Progenitor cell of endocrine pancreas (in vitro differentiated cells): Measurements from ENCODE around the gene BLNK. TPM values are rescaled to one million over a fixed set of nuclear protein-coding genes. Genes with fewer than 3 reads are reported as not detected.
"Not testable (repeated sequence)": the region's sequence is repeated elsewhere in the genome, so short reads cannot be mapped to it uniquely, and the experiment has no call there.

Experiments used
- DNase-seq: peaks from one replicate; pipeline ENCODE4 v3.0.0; 2021; ENCODE audit warnings: low spot score; ENCODE audit not compliant: unreplicated experiment
- H3K27ac Mint-ChIP-seq: 2 replicates; pipeline ENCODE4 v1.8.0; 2021; ENCODE audit warnings: mild to moderate bottlenecking, moderate library complexity, mixed read lengths
- H3K27me3 Mint-ChIP-seq: 2 replicates; pipeline ENCODE4 v1.8.0; 2021; ENCODE audit warnings: mixed read lengths
- H3K36me3 Mint-ChIP-seq: 2 replicates; pipeline ENCODE4 v1.8.0; 2022; ENCODE audit warnings: mixed read lengths; ENCODE audit not compliant: insufficient read depth
- H3K4me1 Mint-ChIP-seq: 2 replicates; pipeline ENCODE4 v1.8.0; 2021; ENCODE audit warnings: low read depth, mixed read lengths
- H3K4me3 Mint-ChIP-seq: 2 replicates; pipeline ENCODE4 v1.8.0; 2021; ENCODE audit warnings: low read depth, mild to moderate bottlenecking, moderate library complexity, mixed read lengths
- H3K9me3 Mint-ChIP-seq: 2 replicates; pipeline ENCODE4 v1.8.0; 2021; ENCODE audit warnings: low read depth, mixed read lengths
- total RNA-seq: library from RNA; stranded (reverse); gene quantifications from 2 replicates; pipeline ENCODE4 v1.2.1, GENCODE V29; 2021
- TF ChIP-seq, protein P1 (sequence below): fragments of 200-600 bp; sonication (generic); IDR thresholded peaks from one replicate; pipeline ENCODE4 v1.5.0; 2021; ENCODE audit warnings: antibody characterized with exemption, mild to moderate bottlenecking; ENCODE audit not compliant: unreplicated experiment

The BLNK gene
- total RNA-seq, 1 donor from 2014 or later, result 1.6 TPM

DNA sequence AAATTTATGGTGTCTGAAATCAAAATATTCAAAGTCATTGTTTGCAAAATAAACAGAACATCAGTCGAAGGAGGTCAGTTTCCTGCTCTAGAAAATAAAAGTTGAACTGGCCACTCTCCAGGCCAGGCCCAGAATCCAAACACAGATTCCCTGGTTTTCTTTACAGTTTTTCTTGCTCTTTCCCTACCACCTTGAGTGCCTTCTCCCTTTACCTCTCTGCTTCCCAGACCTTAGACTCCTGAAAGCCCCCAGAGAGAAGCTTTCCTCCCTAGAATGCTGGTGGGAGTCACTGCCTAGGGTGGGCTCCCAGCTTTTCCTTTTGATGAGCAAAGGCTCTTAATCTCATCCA is 38.9 kb upstream of the BLNK start:
- H3K4me3 Mint-ChIP-seq, result no peak overlapping the region

DNA sequence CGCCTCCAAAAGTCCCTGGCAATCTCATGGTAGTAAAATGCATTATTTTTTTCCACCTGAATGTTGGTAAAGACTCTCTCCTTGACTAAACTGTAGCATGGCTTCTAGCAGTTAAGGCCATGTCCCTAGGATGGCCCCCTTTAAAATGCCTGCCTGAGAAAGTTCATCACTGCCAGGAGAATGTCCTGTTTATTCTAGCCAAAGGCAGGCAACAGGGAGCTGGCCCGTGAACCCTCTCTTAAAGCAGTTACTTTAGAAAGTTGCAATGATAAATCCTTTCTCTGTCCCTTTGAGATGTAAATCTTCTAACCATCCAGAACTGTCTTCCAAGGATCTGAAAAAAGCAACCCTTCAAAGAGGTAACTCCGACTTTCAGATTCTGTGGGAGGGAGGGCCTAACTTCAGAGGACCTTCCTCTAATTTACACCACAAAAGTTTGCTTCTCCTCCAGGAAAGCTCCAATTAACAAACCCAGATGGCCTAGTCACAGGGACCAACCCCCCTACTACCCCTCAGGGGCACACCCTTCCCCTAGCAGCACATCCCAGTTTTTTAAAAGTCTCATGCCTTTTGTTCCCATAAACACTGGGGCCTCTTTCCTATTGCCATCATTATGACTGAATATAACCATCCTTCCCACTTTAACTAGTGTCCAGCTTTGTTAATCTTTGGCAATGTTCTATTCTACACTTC is 38.4 kb upstream of the BLNK start:
- Mint-ChIP-seq H3K9me3 (no peaks in the 10 kb centered on the region), H3K36me3 (no peaks in the 10 kb centered on the region), H3K27me3 (no peaks in the 10 kb centered on the region), H3K4me3 (no peak overlapping the region), H3K4me1 (peaks cover 2% of the 10 kb centered on the region), H3K27ac (no peak overlapping the region)
- TF ChIP-seq, protein P1, sequence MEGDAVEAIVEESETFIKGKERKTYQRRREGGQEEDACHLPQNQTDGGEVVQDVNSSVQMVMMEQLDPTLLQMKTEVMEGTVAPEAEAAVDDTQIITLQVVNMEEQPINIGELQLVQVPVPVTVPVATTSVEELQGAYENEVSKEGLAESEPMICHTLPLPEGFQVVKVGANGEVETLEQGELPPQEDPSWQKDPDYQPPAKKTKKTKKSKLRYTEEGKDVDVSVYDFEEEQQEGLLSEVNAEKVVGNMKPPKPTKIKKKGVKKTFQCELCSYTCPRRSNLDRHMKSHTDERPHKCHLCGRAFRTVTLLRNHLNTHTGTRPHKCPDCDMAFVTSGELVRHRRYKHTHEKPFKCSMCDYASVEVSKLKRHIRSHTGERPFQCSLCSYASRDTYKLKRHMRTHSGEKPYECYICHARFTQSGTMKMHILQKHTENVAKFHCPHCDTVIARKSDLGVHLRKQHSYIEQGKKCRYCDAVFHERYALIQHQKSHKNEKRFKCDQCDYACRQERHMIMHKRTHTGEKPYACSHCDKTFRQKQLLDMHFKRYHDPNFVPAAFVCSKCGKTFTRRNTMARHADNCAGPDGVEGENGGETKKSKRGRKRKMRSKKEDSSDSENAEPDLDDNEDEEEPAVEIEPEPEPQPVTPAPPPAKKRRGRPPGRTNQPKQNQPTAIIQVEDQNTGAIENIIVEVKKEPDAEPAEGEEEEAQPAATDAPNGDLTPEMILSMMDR, result no peak
- no peak for DNase-seq

More for the DNA sequence above, 38.9 kb upstream of the BLNK start:
- DNase-seq, result no peak
- Mint-ChIP-seq H3K27ac (no peak overlapping the region), H3K27me3 (no peaks in the 10 kb centered on the region), H3K9me3 (no peaks in the 10 kb centered on the region), H3K36me3 (no peaks in the 10 kb centered on the region), H3K4me1 (peaks cover 2% of the 10 kb centered on the region)
- TF ChIP-seq, protein P1, result no peak

DNA sequence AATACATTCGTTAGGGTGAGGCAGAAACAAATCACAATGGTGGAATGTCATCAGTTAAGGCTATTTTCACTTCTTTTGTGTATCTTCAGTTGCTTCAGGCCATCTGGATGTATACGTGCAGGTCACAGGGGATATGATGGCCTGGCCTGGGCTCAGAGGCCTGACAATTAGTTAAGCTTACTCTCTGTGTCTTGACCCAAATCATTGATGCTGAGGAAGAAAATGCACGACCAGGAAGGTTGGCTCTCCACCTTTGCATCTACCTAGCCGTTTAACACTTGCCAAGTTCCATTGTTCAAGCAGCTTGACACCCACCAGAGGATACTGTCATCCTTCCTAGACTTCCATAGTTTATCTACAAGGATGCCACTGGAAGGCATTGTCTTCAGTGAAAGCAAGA is 37.5 kb upstream of the BLNK start:
- not testable (repeated sequence) for DNase-seq, H3K4me3 Mint-ChIP-seq, H3K27ac Mint-ChIP-seq, H3K9me3 Mint-ChIP-seq, H3K27me3 Mint-ChIP-seq, H3K36me3 Mint-ChIP-seq, H3K4me1 Mint-ChIP-seq

DNA sequence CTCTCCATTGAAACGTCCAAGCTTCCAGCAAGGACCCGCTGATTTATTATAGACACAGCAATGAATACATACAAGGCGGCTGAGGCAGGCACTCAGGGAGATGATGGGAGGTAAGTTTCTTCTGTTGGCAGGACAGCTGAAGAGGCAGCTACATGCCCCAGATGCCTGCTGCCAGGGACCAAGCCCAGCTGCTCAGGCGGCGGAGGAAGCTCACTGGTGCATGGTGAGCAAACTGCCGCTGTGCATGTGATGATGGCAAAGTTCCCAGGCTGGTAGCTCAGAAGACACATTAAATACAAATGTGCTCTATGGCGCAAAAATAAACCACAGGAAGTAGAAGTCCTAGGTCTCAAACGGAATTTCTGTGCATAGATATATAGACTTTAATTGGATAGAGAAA is 35.1 kb upstream of the BLNK start:
- Mint-ChIP-seq H3K27me3 (no peaks in the 10 kb centered on the region), H3K36me3 (no peaks in the 10 kb centered on the region), H3K27ac (no peak overlapping the region), H3K9me3 (no peaks in the 10 kb centered on the region), H3K4me3 (no peak overlapping the region), H3K4me1 (peaks cover 9% of the 10 kb centered on the region)
- TF ChIP-seq, protein P1, result no peak
- DNase-seq, result no peak

DNA sequence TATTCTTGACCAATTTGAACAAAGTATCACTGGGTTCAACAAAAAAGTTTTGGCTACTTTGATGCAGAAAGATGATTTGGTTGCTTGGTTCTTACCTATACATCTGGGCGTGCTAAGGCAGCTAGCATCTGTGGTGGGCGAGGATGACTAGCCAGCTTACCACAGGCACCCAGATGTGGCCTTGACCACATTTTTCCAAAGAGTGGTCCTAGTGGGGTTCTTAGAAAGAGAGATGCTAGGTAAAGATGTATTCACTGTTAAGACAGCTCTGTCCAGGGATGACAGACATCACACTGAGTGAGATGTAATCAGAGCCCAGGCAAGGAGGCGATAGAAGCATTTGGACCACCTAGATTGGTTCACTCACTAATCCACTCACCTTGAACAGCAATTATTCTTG is 33.6 kb upstream of the BLNK start:
- Mint-ChIP-seq H3K9me3 (no peaks in the 10 kb centered on the region), H3K4me3 (no peak overlapping the region)
- TF ChIP-seq, protein P1, result no peak

DNA sequence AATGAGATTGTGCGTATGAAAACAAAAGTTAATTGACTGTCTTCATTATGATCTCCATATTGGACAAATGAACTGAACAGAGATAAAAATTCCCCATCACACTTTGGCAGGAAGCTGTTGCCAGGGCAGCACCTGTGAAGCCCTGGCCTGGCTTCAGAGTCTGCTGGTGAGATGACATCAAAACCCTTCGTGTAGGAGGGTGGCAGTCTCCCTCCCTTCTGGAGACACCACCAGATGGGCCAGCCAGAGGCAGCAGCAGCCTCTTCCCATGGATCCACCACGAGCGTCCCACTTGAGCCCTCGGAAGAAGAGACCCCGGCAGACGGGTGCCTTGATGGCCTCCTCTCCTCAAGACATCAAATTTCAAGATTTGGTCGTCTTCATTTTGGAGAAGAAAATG is 32.9 kb upstream of the BLNK start, which contains the start of gene DNTT:
TSS of gene DNTT (plus strand) at position 205 of the 400 bp plus-strand sequence. CDS start at position 269, 64 bp downstream.
- peaks cover 19% of the 10 kb centered on the region for H3K4me1 Mint-ChIP-seq
- H3K36me3 Mint-ChIP-seq, result no peaks in the 10 kb centered on the region
- no peaks in the 10 kb centered on the region for H3K9me3 Mint-ChIP-seq
- H3K4me3 Mint-ChIP-seq, result no peak within 1 kb of the TSS
- no peak within 1 kb of the TSS for H3K27ac Mint-ChIP-seq
- TF ChIP-seq, protein P1, result no peak
- no peak for DNase-seq
- H3K27me3 Mint-ChIP-seq, result no peaks in the 10 kb centered on the region

More for the DNA sequence above, 33.6 kb upstream of the BLNK start:
- Mint-ChIP-seq H3K27ac (no peak overlapping the region), H3K27me3 (no peaks in the 10 kb centered on the region), H3K36me3 (no peaks in the 10 kb centered on the region), H3K4me1 (peaks cover 19% of the 10 kb centered on the region)
- no peak for DNase-seq
